ENCODE measurements around the gene VPS4A.
"Not testable (repeated sequence)": the region's sequence is repeated elsewhere in the genome, so short reads cannot be mapped to it uniquely, and the experiment has no call there.

VPS4A gene

GRCh38 chr16:69310653-69311532 lies at the start of gene VPS4A:
Gene VPS4A (plus strand): TSS chr16:69311350. CDS start chr16:69311512, 162 bp downstream.
- peak; percentile 98 for DNase-seq (ENCODE audit: low spot score)

- no peak for DNase-seq (ENCODE audit: low spot score)
Observed at GRCh38 chr16:69266334-69267063, 44.7 kb upstream of the VPS4A start.

DNA sequence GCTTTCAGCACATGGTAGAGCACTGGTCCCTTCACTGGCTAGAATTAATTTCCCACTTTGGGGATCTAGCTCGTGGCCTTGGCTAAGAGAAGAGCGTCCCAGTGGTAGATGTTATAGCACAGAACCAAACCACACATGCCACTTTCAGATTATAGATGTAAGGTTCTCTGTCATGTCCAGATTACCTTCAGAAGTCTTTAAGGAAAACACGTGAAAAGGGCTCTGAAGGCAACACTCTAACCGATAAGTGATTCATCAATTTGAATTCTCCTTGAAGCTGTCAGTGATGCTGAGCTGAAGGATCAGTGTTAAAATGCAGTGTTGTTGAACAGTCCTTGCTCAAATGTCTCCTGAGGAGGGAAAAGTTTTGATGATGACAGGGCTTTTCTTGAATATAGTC lies 43.5 kb upstream of the VPS4A start:
- DNase-seq (ENCODE audit: low spot score): no peak

DNA sequence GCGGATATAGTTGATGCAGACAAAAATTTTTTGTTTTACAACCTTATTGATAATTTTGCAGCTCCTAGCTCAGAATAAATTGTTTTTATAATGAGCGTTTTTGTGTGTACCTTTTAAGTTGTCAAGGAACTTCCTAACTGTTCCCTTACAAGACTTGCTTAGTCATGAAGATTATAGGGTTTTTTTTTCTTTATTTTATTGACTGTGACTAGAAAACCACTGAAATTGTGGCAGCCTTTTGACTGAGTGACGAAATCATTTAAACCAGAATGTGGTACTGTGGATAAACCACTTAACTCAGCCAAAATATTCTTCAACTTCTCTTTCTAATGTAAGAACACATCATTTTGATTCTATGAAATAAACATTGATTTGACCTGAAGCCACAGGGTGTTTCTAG lies 40.8 kb upstream of the VPS4A start:
- DNase-seq (ENCODE audit: low spot score): no peak

DNA sequence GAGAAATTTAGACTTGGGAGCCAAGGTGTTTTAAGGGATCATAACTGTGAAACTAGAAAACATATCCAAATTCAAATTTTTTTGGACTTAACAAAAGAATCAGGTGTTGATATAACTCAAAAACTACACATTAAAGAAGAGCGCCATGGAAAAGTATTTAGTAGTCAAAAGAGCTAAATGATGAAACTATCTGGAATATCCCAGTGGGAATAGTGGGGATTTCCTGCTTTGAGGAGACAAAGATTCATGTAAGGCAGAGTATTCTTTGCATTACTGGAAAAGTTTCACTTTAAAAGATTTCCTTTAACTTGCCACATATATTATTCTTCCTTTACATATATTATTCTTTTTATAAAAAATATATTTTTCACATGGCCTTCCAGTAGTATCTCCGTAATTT lies 40.3 kb upstream of the VPS4A start:
- DNase-seq (ENCODE audit: low spot score): no peak

DNA sequence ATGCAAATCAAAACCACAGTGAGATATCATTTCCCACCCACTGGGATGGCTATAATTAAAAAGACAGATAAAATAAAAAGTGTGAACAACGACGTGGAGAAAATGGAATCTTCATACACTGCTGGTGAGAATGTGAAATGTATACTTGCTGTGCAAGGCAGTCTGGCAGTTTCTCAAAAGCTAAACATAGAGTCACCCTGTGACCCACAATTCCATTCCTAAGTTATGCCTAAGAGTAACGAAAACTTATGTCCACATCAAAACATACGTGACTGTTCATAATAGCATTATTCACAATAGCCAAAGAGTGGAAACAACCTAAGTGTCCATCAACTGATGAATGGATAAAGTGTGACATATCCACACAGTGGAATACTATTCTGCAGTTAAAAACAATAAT lies 38.1 kb upstream of the VPS4A start:
- no peak for DNase-seq (ENCODE audit: low spot score)

DNA sequence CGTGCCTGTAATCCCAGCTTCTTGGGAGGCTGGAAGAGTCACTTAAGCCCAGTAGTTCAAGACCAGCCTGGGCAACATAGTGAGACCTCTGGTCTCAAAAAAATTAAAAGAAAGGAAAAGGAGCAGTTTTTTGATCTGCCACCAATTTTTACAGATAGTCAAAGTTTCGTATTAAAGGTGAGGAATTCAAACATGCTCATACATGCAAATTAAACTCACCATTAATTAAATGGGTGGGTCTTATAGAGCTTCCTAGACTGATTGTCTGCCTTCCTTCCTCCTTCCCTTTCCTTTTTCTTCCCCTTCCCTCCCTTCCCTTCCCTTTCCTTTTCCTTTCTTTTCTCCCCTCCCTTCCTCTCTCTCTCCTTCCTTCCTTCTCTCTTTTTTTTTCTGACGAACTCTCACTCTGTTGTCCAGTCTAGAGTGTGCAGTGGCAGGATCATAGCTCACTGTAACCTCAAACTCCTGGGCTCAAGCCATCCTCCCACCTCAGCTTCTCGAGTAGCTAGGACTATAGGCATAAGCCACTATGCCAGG lies 36.4 kb upstream of the VPS4A start:
- no peak for DNase-seq (ENCODE audit: low spot score)

DNA sequence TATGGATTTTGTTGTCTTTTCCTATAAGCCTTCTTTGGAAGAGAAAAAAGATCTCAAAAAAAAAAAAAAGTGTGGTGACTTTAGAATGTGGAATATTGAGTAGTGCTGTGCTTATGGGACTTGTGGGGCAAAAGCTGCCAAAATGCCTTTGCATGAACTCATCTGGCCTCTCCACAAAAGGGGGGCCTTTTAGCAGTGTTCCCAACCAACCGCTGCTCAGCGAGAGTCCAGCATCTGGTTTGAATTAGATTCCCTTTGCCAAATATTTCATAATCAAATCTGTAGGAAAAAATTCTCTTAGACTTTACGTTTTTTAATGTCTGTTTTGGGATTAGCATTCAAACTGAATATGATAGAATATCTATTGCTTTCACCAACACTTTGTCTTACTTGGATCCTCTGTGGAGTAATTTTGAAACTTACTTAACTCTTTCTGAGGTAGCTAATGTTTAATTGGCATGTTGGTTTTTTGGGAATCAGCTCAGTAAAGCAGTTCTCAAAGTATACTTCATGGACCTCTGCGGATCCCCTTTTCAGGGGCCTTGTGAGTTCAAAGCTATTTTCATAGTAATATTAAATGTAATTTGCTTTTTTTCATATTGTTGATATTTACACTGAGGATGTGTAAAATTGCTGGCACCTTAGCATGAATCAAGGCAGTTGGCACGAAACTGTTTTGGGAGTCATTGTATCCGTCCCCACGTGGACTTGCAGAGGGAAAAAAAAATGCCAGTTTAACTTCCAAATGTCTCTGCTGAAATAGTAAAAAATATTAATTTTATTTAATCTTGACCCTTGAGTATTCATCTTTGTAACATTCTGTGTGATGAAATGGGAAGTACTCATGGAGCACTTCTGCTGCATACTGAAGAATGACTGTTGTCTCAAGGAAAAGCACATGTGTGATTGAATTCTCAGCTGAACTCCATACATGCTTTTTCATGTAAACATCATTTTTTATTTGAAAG lies 34.7 kb upstream of the VPS4A start:
- no peak for DNase-seq (ENCODE audit: low spot score)

GRCh38 chr16:69277413-69277812 lies 33.7 kb upstream of the VPS4A start:
- no peak for DNase-seq (ENCODE audit: low spot score)

DNA sequence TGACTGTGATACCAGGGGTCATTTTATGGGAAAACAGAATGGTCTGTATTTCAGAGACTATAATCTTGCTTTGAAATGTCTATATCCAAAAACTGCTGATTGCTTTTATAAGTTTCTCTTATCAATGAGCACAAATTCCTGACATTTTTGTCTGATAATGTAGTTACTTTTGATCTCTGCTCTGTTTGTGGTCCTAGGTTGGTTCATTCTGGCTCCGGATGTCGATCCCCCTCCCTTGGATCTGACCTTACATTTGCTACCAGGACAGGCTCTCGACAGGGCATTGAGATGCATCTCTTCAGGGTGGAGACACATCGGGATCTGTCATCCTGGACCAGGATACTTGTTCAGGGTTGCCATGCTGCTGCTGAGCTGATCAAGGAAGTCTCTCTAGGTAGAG lies 27.3 kb upstream of the VPS4A start:
- no peak for DNase-seq (ENCODE audit: low spot score)

DNA sequence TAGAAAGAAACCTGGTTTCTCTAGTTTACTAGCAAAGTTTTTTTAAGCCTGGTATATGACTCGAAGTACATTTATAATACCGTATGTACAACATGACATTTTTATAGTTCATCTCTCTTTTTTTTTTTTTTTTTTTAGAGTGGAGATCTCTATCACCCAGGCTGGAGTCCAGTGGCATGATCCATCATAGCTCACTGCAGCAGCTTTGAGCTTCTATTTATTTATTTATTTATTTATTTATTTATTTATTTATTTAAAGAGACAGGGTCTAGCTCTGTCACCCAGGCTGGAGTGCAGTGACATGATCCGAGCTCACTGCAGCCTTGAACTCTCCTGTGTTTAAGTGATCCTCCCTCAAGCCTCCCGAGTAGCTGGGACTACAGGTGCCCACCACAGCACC lies 25.9 kb upstream of the VPS4A start:
- DNase-seq (ENCODE audit: low spot score): no peak

DNA sequence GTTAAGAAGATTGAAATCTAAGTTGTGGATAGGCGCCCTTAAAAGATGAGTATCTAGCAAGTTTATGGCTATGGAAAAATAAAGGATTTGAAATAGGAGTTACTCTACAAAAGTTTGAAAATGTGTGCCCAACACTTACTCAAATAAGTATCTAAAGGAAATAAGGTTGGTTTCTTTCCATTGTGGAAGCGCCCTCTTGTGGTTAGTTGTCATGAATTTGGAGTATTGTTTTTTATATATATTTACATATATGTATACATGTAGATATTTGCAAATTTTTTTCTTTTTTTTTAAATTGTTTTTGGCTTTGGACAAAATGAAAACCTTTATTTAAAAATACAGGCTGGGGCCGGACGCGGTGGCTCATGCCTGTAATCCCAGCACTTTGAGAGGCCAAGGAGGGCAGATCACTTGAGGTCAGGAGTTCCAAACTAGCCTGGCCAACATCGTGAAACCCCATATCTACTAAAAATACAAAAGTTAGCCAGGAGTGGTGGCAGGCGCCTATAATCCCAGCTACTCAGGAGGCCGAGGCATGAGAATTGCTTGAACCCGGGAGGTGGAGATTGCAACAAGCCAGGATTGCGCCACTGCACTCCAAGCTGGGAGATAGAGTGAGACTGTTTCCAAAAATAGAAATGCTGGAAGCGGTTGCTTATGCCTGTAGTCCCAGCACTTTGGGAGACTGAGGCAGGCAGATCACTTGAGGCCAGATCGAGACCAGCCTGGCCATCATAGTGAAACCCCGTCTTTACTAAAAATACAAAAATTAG lies 24.0 kb upstream of the VPS4A start:
- DNase-seq (ENCODE audit: low spot score): peak; percentile 75

- not testable (repeated sequence) for DNase-seq (ENCODE audit: low spot score)
Observed at GRCh38 chr16:69291657-69292056, 19.5 kb upstream of the VPS4A start.

DNA sequence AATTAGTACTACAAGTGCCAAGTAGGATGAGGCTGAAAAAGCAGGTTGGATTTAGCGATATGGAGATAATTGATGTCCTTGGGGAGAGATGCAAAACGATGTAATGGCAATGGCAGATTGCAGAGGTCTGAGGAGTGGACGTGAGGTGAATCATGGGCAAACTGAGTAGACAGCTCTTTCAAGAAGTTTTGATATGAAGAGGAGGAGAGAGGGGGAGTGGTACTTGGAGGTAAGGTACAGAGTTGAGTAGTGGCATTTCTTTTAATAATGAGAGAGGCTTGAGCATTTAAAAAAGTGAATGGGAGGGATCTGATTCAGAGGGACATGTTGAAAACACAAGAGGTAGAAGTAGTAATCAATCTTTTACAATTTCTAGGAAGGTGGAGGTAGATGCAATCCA lies 17.7 kb upstream of the VPS4A start:
- DNase-seq (ENCODE audit: low spot score): no peak

DNA sequence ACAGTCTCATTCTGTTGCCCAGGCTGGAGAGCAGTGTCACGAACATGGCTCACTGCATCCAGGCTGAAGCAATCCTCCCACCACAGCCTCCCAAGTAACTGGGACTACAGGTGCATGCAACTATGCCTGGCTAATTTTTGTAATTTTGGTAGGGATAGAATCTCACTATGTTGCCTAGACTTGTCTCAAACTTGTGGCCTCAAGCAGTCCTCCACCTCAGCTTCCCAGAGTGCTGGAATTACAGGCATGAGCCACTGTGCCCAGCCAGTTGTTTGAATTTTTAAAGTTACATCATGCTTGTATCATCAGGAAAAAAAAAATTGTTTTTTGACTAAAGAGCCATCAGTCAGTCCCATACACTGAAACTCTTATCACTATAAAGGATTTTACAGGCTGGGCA lies 17.1 kb upstream of the VPS4A start:
- no peak for DNase-seq (ENCODE audit: low spot score)

GRCh38 chr16:69296771-69297170 lies 14.4 kb upstream of the VPS4A start:
- DNase-seq (ENCODE audit: low spot score): not testable (repeated sequence)

GRCh38 chr16:69298261-69298660 lies 12.9 kb upstream of the VPS4A start:
- DNase-seq (ENCODE audit: low spot score): no peak

DNA sequence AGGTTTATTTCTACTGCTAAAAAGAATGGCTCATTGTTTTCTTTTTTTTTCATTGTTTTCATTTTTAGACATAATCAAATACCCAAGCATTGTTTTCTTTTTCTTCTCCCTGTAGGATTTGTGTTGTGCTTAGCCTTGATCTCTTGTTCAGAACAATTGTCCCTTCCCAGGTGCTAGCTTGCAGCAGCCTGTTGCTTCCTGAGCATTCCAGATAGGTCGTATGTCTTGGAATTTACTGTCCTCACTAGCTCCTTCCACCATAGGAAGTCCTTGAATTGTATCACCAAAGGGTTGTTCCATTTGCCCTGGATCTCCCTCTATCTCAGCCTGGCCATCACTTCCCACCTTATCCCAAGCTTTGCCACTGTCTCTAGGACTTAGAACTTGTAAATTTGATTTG lies 10.0 kb upstream of the VPS4A start:
- DNase-seq (ENCODE audit: low spot score): no peak

DNA sequence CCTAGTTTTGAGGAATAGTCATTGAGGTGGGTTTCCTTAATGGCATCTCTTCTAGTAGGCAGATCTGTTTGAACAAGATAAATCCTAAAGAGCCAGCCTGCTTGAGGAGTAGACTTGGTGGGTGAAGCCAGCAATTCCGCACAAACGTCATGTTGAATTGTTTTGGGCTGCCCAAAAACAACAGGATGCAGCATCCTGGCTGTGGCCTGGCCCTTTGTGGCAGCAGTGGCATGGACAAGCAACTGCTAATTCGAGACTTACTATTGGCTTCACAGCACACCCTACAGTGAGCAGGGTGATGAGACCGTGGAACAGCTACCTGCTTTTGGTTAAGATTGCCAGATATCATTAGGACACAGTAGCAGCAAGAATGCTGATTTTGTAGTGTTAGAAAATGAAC lies 9.3 kb upstream of the VPS4A start:
- DNase-seq (ENCODE audit: low spot score): no peak

DNA sequence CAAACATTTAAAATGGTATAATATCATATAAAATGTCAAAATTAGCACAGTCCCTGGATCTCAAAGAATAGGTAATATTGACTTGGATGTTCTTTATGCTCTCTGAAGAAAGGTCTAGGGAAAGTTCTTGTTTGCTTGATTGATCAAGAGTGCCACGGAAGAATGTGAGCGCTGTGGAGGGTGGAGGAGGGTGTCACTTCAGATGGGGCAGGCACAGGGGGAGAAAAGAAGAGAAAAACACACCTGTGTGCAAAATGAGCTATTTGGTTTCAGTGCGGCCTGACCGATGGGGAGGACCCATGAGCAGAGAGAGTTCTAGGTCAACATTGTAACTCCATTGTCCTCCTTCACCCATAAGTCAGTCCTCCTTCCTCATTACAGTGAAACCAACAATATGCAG lies 8.8 kb upstream of the VPS4A start:
- DNase-seq (ENCODE audit: low spot score): no peak

GRCh38 chr16:69306031-69306430 lies 5.1 kb upstream of the VPS4A start:
- no peak for DNase-seq (ENCODE audit: low spot score)

Data from CD4-positive, alpha-beta T cell treated with Interleukin-2 at 100 ng/mL for 4 hours (primary cell).